Measurements from ENCODE around the gene KRTAP10-12. TPM values are rescaled to one million over a fixed set of nuclear protein-coding genes. Genes with fewer than 3 reads are reported as not detected.

Gene KRTAP10-12
- total RNA-seq, 1 donor from 2014 or later, result not detected

- DNase-seq (ENCODE audit: low read depth in 2 of 2), result no peak
Measured at GRCh38 chr21:44732263-44732662, 35.3 kb downstream of the KRTAP10-12 start.

DNA sequence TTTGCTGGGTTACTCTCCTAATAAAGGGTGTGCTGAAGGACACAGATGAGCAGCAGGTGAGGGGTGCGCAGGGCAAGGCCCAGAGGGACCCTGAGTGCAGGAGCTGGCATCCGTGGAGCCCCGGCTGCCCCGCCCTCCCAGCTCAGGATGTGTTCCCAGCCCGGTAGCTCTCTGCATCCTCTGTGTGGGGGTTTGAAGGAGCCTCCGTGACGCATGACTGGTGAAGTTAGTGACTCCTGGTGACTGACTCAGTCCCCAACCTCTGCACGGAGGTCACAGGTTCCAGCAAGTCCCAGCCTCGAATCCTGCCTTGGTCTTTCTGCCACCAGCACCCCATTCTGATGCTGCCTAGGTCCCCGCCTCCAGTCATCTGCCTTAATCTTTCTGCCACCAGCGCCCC, 36.0 kb downstream of the KRTAP10-12 start:
- no peak for DNase-seq (ENCODE audit: low read depth in 2 of 2)

DNA sequence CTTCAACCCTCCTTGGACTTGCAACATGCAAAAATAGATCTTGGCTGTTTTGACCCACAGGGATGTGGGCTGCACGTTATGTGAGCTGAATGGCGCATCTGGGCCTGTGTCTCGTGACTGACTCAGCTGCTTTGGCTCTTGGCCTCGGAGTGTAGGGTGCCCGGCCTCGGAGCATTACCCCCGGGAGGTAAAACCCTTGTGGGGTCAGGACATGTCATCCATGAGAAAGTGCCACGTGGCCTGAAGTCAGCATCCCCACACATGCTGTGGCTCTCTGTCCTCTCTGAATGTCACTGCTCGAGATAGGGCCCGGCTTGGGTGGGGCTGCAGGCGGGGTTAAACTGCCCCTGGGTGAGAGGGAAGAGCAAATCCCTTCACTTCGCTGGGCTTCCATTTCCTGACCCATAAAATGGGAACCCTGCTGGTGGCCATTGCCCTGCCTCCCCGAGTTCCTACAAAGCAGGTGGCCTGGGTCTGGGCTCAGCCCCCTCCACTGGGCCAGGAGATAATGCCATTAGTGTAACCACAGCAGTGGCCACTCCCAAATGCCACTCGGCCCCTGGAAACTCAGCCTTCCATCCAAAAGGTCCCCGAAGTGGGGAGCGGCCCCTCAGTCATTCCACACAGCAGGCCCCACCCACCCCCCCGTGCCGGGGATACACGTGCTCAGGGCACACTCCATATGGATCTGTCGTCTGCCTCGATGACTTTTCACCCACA, 37.2 kb downstream of the KRTAP10-12 start:
- no peak for DNase-seq (ENCODE audit: low read depth in 2 of 2)

- no peak for DNase-seq (ENCODE audit: low read depth in 2 of 2)
Measured at GRCh38 chr21:44734841-44735240, 37.9 kb downstream of the KRTAP10-12 start.

GRCh38 chr21:44735821-44736220, 38.8 kb downstream of the KRTAP10-12 start:
- DNase-seq (ENCODE audit: low read depth in 2 of 2), result no peak

DNA sequence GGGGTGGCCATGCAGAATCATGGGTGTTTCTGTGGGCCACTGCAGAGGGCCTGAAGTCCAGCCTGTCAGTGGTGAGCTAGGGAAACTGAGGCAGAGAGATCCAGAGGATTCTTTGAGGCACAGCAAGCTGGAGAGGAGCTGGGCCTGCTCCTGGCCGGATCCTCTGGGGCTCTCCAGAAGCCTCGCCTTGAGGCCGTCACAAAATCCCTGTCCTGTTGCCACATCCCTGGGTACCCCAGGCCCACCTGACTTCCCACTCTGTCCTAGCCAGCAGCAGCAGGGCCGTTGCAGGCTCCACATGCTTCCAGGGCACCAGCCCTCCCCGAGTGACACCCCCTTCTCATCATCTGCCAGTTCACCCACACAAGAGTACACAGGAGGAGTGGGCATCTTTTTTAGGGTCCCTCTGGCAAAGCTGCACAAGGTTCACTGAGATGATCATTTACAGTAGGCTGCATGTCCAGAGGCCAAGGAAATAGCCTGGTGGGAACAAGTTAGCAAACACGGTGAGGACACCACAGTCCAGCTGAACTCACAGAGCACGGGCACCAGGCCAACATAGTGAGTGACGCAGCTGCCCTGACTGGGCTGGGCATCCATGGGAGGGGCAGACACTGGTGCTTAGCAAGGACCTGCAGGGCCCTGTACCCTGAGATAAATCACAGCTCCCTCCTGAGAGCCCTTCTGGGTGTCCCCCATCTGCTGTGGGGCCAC, 39.5 kb downstream of the KRTAP10-12 start:
- peak; percentile 24 to 64 for DNase-seq (ENCODE audit: low read depth in 2 of 2)

DNA sequence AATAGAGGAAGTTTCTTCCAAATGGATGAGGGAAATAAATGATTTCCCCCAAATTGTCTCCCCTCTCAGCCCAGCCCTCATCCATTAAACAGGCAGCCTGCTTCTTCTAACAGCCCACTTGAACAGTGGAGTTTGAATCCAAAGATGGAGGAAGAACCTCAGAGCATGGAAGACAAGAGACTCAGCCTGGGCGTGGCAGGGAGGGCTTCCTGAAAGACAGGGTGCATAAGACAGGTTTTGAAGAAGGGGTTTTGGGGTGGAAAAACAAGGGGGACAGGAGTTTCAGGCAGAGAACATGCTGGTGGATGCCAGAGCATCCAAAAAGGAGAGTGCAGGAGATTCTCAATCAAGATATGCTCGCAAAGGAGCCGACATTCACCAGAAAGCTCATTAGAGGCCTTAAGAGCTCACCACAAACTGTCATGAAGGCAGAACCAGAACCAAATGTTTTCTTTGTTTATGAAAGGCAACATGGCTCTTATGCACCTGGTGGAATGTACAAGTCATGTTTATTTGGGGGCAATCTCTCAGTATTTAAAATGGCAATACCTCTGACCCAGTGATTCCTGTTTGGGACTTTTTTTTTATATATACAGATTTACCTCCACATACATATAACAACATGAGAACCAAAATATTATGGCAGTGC, 40.9 kb downstream of the KRTAP10-12 start:
- no peak for DNase-seq (ENCODE audit: low read depth in 2 of 2)

DNA sequence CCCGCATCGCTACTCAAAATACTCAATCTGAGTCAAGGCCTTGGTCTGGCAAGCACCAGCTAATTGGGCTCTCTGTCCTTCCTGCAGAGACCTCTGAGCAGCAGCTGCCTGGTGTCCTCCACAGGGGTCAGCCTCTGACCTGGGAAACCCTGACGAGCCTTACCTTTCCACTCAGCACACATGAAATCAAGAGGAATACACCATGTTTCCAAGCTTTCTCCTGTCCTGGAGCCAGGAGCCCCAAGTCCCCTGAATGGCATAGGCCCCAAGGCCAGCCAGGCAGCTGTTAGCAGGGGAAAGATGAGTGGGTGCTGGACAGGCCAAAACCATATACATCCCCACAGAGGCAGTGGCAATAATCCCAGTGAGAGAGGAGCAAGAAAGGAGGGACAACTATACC, 41.6 kb downstream of the KRTAP10-12 start:
- DNase-seq (ENCODE audit: low read depth in 2 of 2), result no peak

DNA sequence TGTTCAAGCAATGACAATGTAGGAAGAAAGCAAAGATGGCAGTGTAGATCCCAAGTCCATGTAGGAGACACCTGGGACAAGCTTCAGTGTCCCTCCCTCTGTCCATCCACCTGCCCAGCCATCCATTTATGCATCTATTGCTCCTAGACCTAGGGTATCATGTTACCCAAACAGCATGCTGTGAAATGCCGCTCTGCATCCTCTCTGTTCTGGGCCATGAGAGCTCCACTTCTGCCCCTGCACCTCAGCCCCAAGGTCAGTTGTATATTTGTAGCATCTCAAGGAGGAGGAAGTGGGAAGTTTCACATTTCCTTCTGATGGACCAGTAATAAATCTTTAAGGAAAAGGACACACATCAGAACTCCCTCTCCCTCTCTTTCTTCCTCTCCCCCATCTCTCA, 42.3 kb downstream of the KRTAP10-12 start:
- DNase-seq (ENCODE audit: low read depth in 2 of 2), result no peak

- DNase-seq (ENCODE audit: low read depth in 2 of 2), result no peak
Measured at GRCh38 chr21:44740742-44741141, 43.8 kb downstream of the KRTAP10-12 start.

DNA sequence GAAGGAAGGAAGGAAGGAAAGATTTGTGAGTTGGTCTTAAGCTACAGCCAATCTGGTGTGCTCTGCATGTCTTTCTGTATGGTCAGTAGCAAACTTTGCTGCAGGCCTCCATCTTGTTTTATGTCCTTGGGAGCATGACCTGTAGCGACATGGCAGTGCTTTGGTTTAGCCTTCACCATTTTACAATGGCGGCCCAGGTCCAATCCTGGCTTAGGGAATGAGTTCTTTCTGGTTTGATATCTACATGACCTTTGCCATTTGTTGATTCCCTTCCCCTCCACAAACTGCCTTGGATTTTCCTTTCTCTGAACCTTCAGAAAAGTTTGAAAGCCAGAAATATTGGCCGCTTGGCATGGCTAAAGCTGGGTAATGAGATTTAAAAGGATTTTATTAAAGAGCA, 44.9 kb downstream of the KRTAP10-12 start:
- DNase-seq (ENCODE audit: low read depth in 2 of 2), result no peak

DNA sequence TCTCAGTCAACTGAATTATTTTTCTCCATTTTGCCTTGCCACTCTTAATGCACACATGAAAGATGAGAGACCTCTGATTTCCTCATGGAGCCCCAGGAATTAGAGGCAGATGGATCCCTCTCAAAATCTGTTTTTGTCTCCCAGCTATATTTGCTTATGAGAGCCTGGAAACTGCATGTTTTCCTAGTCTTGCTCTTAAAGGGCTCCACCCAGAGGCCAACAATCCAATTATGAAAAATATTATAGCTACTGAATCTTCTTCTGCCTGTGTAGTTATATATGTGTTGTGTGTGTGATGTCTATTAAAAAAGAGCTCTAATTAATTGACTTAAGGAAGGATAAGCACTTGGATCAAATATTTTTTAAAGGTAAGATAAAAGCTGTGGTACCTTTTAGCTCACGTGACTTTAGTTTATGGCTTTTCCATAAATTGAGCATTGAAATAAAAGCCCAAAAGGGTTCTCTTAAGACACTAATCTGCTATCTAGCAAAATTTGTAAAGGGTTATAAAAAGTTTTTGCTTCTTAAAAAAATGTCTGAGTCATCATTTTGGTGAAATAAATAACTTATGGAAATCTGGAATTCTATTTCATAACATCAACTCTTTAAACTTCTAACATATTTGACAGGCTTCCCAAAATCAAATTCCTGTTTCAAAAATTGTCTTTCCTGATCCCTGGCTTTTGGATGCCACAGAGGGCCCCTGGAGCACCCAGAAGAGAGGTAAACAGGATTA, 45.6 kb downstream of the KRTAP10-12 start:
- DNase-seq (ENCODE audit: low read depth in 2 of 2), result peak in 1 of 2 donors; percentile 34

Other genes with a start within 250 kb of the KRTAP10-12 start
- gene LRRC3, start 241.7 kb upstream of the KRTAP10-12 start, total RNA-seq, result 0.77 and 1.8 TPM in 2 replicates
- gene KRTAP10-1, start 157.0 kb upstream of the KRTAP10-12 start, total RNA-seq, result not detected in 2 replicates
- not detected in 2 replicates for gene KRTAP10-2, start 145.7 kb upstream of the KRTAP10-12 start, total RNA-seq
- not detected in 2 replicates for gene KRTAP10-3, start 138.4 kb upstream of the KRTAP10-12 start, total RNA-seq
- gene KRTAP10-4, start 123.4 kb upstream of the KRTAP10-12 start, total RNA-seq, result not detected in 2 replicates
- not detected in 2 replicates for gene KRTAP10-5, start 116.6 kb upstream of the KRTAP10-12 start, total RNA-seq
- not detected in 2 replicates for gene KRTAP10-6, start 104.7 kb upstream of the KRTAP10-12 start, total RNA-seq
- not detected in 2 replicates for gene KRTAP10-7, start 96.6 kb upstream of the KRTAP10-12 start, total RNA-seq
- not detected in 2 replicates for gene KRTAP10-8, start 85.1 kb upstream of the KRTAP10-12 start, total RNA-seq
- gene KRTAP10-9, start 70.1 kb upstream of the KRTAP10-12 start, total RNA-seq, result not detected in 2 replicates
- not detected in 2 replicates for gene KRTAP10-10, start 59.8 kb upstream of the KRTAP10-12 start, total RNA-seq
- not detected in 2 replicates for gene KRTAP10-11, start 50.8 kb upstream of the KRTAP10-12 start, total RNA-seq
- gene KRTAP12-4, start 42.5 kb upstream of the KRTAP10-12 start, total RNA-seq, result not detected in 2 replicates
- not detected in 2 replicates for gene KRTAP12-3, start 39.2 kb upstream of the KRTAP10-12 start, total RNA-seq
- not detected in 2 replicates for gene KRTAP12-2, start 30.2 kb upstream of the KRTAP10-12 start, total RNA-seq
- not detected in 2 replicates for gene KRTAP12-1, start 15.0 kb upstream of the KRTAP10-12 start, total RNA-seq
- gene TSPEAR, start 14.4 kb downstream of the KRTAP10-12 start, total RNA-seq, result 0.13 TPM in 2 replicates
- 65.0 and 106 TPM in 2 replicates for gene UBE2G2, start 104.6 kb downstream of the KRTAP10-12 start, total RNA-seq
- gene SUMO3, start 120.9 kb downstream of the KRTAP10-12 start, total RNA-seq, result 72.7 and 86.4 TPM in 2 replicates
- 256 and 343 TPM in 2 replicates for gene PTTG1IP, start 176.5 kb downstream of the KRTAP10-12 start, total RNA-seq
- gene ITGB2, start 223.7 kb downstream of the KRTAP10-12 start, total RNA-seq, result 0.13 and 0.25 TPM in 2 replicates
- gene SLX9, start 242.9 kb downstream of the KRTAP10-12 start, total RNA-seq, result 17.1 and 17.8 TPM in 2 replicates

Data from dermis microvascular lymphatic vessel endothelial cell (primary cell).